Chondrocyte (in vitro differentiated cells): ENCODE measurements around the gene CACNG7. TPM values are rescaled to one million over a fixed set of nuclear protein-coding genes. Genes with fewer than 3 reads are reported as not detected.

Source experiments
- DNase-seq: peaks from one replicate; pipeline ENCODE4 v3.0.0; 2021; ENCODE audit warnings: mixed read lengths, low spot score
- H3K27ac Mint-ChIP-seq: one replicate; pipeline ENCODE4 v1.8.0; 2021; ENCODE audit warnings: mild to moderate bottlenecking, moderate library complexity, mixed read lengths; ENCODE audit not compliant: unreplicated experiment
- H3K27me3 Mint-ChIP-seq: 2 replicates; pipeline ENCODE4 v1.8.0; 2021; ENCODE audit warnings: low read depth, mixed read lengths
- H3K36me3 Mint-ChIP-seq: 2 replicates; pipeline ENCODE4 v1.8.0; 2021; ENCODE audit warnings: low read depth, mixed read lengths
- H3K4me1 Mint-ChIP-seq: 2 replicates; pipeline ENCODE4 v1.8.0; 2021; ENCODE audit warnings: low read depth, mild to moderate bottlenecking, mixed read lengths
- H3K4me3 Mint-ChIP-seq: one replicate; pipeline ENCODE4 v1.8.0; 2021; ENCODE audit warnings: mild to moderate bottlenecking, moderate library complexity, mixed read lengths; ENCODE audit not compliant: unreplicated experiment
- H3K9me3 Mint-ChIP-seq: 2 replicates; pipeline ENCODE4 v1.8.0; 2021; ENCODE audit warnings: low read depth, mixed read lengths
- total RNA-seq: library from RNA; stranded (reverse); gene quantifications from 3 replicates; pipeline ENCODE4 v1.2.1, GENCODE V29; 2021
- TF ChIP-seq, protein P1 (sequence below): fragments of 200-600 bp; sonication (generic); IDR thresholded peaks from 2 replicates; pipeline ENCODE4 v1.5.0; 2021; ENCODE audit warnings: antibody characterized with exemption, mild to moderate bottlenecking, moderate library complexity

The CACNG7 gene
- total RNA-seq, 1 donor from 2014 or later = not detected

DNA sequence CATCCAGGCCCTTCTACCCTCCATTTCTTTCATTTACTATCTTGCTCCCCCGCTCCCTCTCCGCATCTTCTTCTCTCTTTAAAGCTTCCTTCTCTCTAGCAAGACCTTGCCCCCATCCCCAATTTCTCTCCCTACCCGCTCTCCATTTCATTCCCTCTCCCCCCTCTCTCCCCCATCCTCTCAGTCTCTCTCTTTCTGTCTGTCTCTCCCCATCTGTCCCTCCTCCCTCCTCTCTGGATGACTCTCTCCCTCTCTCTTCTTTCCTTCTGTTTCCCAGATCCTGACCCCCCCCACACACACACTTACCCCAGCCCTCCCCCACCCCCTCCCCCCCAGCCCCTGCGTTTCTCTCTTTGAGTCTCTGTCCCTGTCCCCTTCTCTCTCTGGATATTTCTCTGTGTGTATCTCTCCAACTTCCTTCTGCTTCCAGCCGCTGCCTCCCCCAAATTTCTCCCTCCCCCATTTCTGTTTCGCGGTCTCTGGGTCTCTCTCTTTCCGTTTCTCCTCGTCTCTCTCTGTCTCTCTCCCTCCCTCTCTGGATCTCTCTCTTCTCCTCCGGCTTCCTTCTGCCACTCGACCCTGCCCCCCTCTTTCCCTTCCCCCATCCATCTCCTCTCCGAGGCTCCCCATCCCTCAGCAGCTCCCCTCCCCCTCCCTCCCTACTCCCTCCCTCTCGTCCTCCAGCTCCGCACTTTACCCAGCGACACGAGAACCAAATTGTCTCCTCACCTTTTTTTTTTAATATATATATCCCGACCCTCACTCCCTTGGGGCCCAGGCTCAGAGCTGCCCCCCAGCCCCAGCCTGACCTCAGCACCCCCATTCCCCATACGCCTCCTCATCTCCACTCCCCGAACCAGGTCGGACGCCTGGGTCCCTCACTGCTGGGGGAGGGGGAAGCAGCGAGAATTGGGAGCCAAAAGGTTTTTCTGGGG, 50.0 kb downstream of the CACNG7 start:
- Mint-ChIP-seq H3K4me1 (no peaks in the 10 kb centered on the region), H3K27me3 (peaks cover 58% of the 10 kb centered on the region)

DNA sequence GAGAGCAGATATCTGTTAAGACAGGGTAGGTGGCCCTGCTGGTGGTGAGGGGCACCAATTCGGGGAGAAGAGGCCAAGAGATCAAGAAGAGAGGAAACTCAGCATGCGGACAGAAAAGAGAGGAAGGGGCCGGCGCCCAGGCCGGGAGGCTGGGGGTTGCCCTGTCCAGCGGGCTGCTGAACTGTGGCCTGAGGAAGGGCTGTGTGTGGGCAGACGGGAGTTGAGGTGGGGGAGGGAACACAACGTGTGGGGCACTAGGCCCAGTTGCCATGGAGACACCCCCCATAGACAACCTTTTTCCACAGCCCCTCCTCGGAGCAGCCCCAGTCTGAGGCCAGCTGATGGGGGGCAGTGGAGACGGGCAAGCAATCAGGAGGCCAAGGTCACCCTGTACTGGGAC, 51.1 kb downstream of the CACNG7 start:
- H3K4me1 Mint-ChIP-seq = no peaks in the 10 kb centered on the region
- H3K27me3 Mint-ChIP-seq = peaks cover 66% of the 10 kb centered on the region
- H3K4me3 Mint-ChIP-seq = no peak overlapping the region
- H3K36me3 Mint-ChIP-seq = peaks cover 7% of the 10 kb centered on the region
- no peak overlapping the region for H3K27ac Mint-ChIP-seq
- TF ChIP-seq, protein P1, sequence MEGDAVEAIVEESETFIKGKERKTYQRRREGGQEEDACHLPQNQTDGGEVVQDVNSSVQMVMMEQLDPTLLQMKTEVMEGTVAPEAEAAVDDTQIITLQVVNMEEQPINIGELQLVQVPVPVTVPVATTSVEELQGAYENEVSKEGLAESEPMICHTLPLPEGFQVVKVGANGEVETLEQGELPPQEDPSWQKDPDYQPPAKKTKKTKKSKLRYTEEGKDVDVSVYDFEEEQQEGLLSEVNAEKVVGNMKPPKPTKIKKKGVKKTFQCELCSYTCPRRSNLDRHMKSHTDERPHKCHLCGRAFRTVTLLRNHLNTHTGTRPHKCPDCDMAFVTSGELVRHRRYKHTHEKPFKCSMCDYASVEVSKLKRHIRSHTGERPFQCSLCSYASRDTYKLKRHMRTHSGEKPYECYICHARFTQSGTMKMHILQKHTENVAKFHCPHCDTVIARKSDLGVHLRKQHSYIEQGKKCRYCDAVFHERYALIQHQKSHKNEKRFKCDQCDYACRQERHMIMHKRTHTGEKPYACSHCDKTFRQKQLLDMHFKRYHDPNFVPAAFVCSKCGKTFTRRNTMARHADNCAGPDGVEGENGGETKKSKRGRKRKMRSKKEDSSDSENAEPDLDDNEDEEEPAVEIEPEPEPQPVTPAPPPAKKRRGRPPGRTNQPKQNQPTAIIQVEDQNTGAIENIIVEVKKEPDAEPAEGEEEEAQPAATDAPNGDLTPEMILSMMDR = no peak
- H3K9me3 Mint-ChIP-seq = peaks cover under 1% of the 10 kb centered on the region
- no peak for DNase-seq

More for the DNA sequence above, 50.0 kb downstream of the CACNG7 start:
- Mint-ChIP-seq H3K27ac (no peak overlapping the region), H3K36me3 (peaks cover 2% of the 10 kb centered on the region), H3K4me3 (no peak overlapping the region), H3K9me3 (peaks cover 4% of the 10 kb centered on the region)
- no peak for DNase-seq
- TF ChIP-seq, protein P1 = no peak

DNA sequence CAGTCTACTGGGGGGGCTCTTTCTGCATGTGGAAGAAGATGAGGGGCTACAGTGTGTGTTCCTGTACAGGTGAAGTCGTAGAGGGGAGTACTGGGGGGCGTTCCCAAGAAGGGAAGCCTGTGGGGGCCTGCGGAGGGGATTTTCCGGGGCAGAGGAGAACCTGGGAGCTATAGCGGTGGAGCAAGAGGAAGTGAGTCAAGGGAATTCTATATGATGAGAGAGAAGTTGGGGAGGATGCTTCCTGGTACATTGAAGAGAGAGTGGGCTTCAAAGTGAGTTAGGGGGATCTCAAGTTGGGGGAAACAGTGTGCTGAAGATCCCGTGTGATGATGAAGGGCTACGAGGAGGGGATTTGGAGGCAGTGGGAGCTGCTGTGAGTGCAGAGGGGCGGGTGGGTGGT, 51.8 kb downstream of the CACNG7 start:
- TF ChIP-seq, protein P1 = no peak
- DNase-seq = no peak
- Mint-ChIP-seq H3K27ac (no peak overlapping the region), H3K27me3 (peaks cover 68% of the 10 kb centered on the region), H3K4me1 (no peaks in the 10 kb centered on the region), H3K9me3 (no peaks in the 10 kb centered on the region), H3K4me3 (no peak overlapping the region), H3K36me3 (peaks cover 7% of the 10 kb centered on the region)

DNA sequence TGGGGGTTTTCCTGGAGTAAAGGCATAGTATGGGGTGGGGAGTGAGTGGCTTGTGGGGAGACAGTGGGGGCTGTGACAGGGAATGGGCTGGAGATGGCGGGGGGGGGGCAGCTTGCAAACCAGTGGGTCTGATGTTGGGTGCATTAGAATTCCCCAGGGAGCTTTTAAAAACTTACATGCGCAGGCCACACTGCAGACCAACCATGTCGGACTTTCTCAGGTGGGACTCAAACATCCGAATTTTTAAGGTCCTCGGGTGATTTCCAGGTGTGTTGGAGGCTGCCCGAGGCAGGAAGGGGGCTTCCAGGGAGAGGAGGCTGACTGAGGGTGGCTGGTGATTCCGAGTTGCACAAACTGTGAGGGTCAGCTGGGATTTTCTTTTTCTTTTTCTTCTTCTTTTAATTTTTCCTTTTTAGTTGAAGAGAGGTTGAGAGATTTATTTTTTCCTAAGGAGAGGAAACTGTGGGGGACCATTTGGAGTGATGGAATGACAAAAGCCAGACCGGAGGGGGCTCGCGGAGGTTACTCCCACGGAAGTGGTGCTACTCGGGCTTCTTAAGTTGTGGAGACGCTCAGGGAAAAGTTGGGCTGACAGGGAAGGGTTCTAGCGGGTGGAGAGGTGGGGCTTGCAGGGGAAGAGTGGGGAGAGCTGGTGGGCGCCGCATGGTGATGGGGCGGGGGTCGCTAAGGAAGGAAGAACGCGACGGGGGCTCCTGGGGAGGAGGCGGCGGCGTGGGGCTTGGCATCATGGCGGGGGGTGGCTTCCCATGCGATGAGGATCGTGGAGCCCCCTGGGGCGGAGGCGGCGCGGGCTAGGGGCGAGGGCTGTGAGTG, 52.7 kb downstream of the CACNG7 start:
- Mint-ChIP-seq H3K36me3 (peaks cover 7% of the 10 kb centered on the region), H3K9me3 (no peaks in the 10 kb centered on the region), H3K4me1 (no peaks in the 10 kb centered on the region), H3K4me3 (no peak overlapping the region), H3K27ac (no peak overlapping the region), H3K27me3 (peaks cover 69% of the 10 kb centered on the region)
- TF ChIP-seq, protein P1 = no peak
- DNase-seq = no peak

DNA sequence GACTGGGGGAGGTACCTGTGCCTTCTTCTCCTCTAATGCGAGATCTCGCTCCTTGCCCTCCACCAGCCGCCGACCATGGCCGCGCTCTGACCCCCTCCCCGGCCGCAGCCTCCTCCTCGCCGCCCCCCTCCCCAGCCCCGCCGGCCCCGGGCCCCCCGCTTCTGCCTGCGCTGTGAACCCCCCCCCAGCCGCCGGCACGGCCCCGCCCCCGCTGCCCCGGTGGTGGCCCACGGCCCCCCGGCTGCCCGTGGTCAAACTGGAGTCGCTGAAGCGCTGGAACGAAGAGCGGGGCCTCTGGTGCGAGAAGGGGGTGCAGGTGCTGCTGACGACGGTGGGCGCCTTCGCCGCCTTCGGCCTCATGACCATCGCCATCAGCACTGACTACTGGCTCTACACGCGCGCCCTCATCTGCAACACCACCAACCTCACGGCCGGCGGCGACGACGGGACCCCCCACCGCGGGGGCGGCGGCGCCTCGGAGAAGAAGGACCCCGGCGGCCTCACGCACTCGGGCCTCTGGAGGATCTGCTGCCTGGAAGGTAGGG, 53.9 kb downstream of the CACNG7 start, which contains the start of gene CACNG8:
Gene CACNG8 (plus strand): TSS at position 51 of the 545 bp plus-strand sequence.
- Mint-ChIP-seq H3K9me3 (no peaks in the 10 kb centered on the region), H3K27ac (no peak within 1 kb of the TSS), H3K27me3 (peaks cover 58% of the 10 kb centered on the region), H3K4me1 (no peaks in the 10 kb centered on the region), H3K36me3 (peaks cover 7% of the 10 kb centered on the region), H3K4me3 (no peak within 1 kb of the TSS)
- DNase-seq = no peak
- TF ChIP-seq, protein P1 = no peak
